Measurements from ENCODE around the gene POU2F2. TPM values are rescaled to one million over a fixed set of nuclear protein-coding genes. Genes with fewer than 3 reads are reported as not detected.
A peak's percentile ranks its signal among the peaks of the same experiment; 100 is the strongest.

Gene POU2F2
- total RNA-seq, 2 experiments from 2014 or later: 55.6 to 57.3 TPM

- POLR2A ChIA-PET: no interaction called here
- CTCF ChIA-PET: no interaction called here
- Mint-ChIP-seq H3K4me3 (no peak overlapping the region), H3K36me3 (peaks cover 22% of the 10 kb centered on the region), H3K4me1 (ENCODE audit: low read depth) (peaks cover 13% of the 10 kb centered on the region), H3K9me3 (no peaks in the 10 kb centered on the region), H3K27ac (no peak overlapping the region), H3K27me3 (no peaks in the 10 kb centered on the region)
- DNase-seq: no peak
- intact Hi-C loops (cut with micrococcal nuclease): no loop called here
Measured at GRCh38 chr19:42083537-42083936, 48.7 kb downstream of the POU2F2 start.

GRCh38 chr19:42081584-42082203 is 50.6 kb downstream of the POU2F2 start:
- CTCF ChIA-PET: interaction anchor here (0.7 to 1.1 kb wide), 2 partner anchors 20 to 53 kb away, joined by 3 read pairs; no protein-coding TSS in a partner anchor
- Mint-ChIP-seq H3K36me3 (peaks cover 22% of the 10 kb centered on the region), H3K4me1 (ENCODE audit: low read depth) (peaks cover 29% of the 10 kb centered on the region), H3K9me3 (no peaks in the 10 kb centered on the region), H3K4me3 (no peak overlapping the region), H3K27ac (peak overlapping the region; percentile 35), H3K27me3 (no peaks in the 10 kb centered on the region)
- intact Hi-C loops (cut with micrococcal nuclease): no loop called here
- DNase-seq: peak; percentile 32
- POLR2A ChIA-PET: no interaction called here

GRCh38 chr19:42080764-42081375 is 51.4 kb downstream of the POU2F2 start:
- DNase-seq: no peak
- intact Hi-C loops (cut with micrococcal nuclease): no loop called here
- H3K4me3 Mint-ChIP-seq: no peak overlapping the region
- no peaks in the 10 kb centered on the region for H3K9me3 Mint-ChIP-seq
- no peaks in the 10 kb centered on the region for H3K27me3 Mint-ChIP-seq
- no peak overlapping the region for H3K27ac Mint-ChIP-seq
- ChIA-PET CTCF (interaction anchor here (0.7 to 1.1 kb wide), 2 partner anchors 21 to 52 kb away, joined by 3 read pairs; no protein-coding TSS in a partner anchor), POLR2A (no interaction called here)
- H3K36me3 Mint-ChIP-seq: peaks cover 23% of the 10 kb centered on the region
- H3K4me1 Mint-ChIP-seq (ENCODE audit: low read depth): peaks cover 33% of the 10 kb centered on the region

- Mint-ChIP-seq H3K9me3 (no peaks in the 10 kb centered on the region), H3K36me3 (peaks cover 28% of the 10 kb centered on the region), H3K27ac (no peak overlapping the region), H3K4me3 (no peak overlapping the region), H3K4me1 (ENCODE audit: low read depth) (peaks cover 36% of the 10 kb centered on the region), H3K27me3 (no peaks in the 10 kb centered on the region)
- intact Hi-C loops (cut with micrococcal nuclease): loop anchor here (5.0 kb wide), 1 partner anchor 718 kb away; the partner anchor contains the start of gene B9D2
- ChIA-PET CTCF (no interaction called here), POLR2A (no interaction called here)
- DNase-seq: no peak
Measured at GRCh38 chr19:42079886-42080763, 52.1 kb downstream of the POU2F2 start.

- CTCF ChIA-PET: interaction anchor here (0.9 kb wide), 1 partner anchor 44 kb away, joined by 3 read pairs; no protein-coding TSS in a partner anchor
- Mint-ChIP-seq H3K4me3 (no peak overlapping the region), H3K36me3 (peaks cover 28% of the 10 kb centered on the region), H3K4me1 (ENCODE audit: low read depth) (peaks cover 40% of the 10 kb centered on the region), H3K9me3 (no peaks in the 10 kb centered on the region), H3K27me3 (no peaks in the 10 kb centered on the region), H3K27ac (no peak overlapping the region)
- no peak for DNase-seq
- intact Hi-C loops (cut with micrococcal nuclease): loop anchor here (5.0 kb wide), 1 partner anchor 717 kb away; the partner anchor contains the start of gene B9D2
- POLR2A ChIA-PET: no interaction called here
Measured at GRCh38 chr19:42079276-42079669, 53.0 kb downstream of the POU2F2 start.

- POLR2A ChIA-PET: no interaction called here
- H3K9me3 Mint-ChIP-seq: no peaks in the 10 kb centered on the region
- intact Hi-C loops (cut with micrococcal nuclease): loop anchor here (5.0 kb wide), 1 partner anchor 716 kb away; the partner anchor contains the start of gene B9D2
- no peak overlapping the region for H3K4me3 Mint-ChIP-seq
- peak overlapping the region; percentile 24 for H3K27ac Mint-ChIP-seq
- no peak for DNase-seq
- peaks cover 28% of the 10 kb centered on the region for H3K36me3 Mint-ChIP-seq
- H3K4me1 Mint-ChIP-seq (ENCODE audit: low read depth): peaks cover 40% of the 10 kb centered on the region
- H3K27me3 Mint-ChIP-seq: no peaks in the 10 kb centered on the region
- CTCF ChIA-PET: interaction anchor here (0.9 kb wide), 1 partner anchor 44 kb away, joined by 3 read pairs; no protein-coding TSS in a partner anchor
Measured at GRCh38 chr19:42078538-42079275, 53.5 kb downstream of the POU2F2 start.

GRCh38 chr19:42078058-42078457 is 54.2 kb downstream of the POU2F2 start:
- Mint-ChIP-seq H3K36me3 (peaks cover 28% of the 10 kb centered on the region), H3K4me3 (peak overlapping the region; percentile 86), H3K27me3 (no peaks in the 10 kb centered on the region), H3K27ac (peak overlapping the region; percentile 85), H3K9me3 (no peaks in the 10 kb centered on the region), H3K4me1 (ENCODE audit: low read depth) (peaks cover 40% of the 10 kb centered on the region)
- CTCF ChIA-PET: interaction anchor here (0.9 kb wide), 1 partner anchor 43 kb away, joined by 3 read pairs; no protein-coding TSS in a partner anchor
- POLR2A ChIA-PET: no interaction called here
- DNase-seq: no peak
- intact Hi-C loops (cut with micrococcal nuclease): loop anchor here (5.0 kb wide), 1 partner anchor 716 kb away; the partner anchor contains the start of gene B9D2

GRCh38 chr19:42076380-42076944 is 55.8 kb downstream of the POU2F2 start:
- peaks cover 23% of the 10 kb centered on the region for H3K36me3 Mint-ChIP-seq
- H3K4me1 Mint-ChIP-seq (ENCODE audit: low read depth): peaks cover 35% of the 10 kb centered on the region
- H3K27ac Mint-ChIP-seq: peak overlapping the region; percentile 85
- peak; percentile 57 for DNase-seq
- POLR2A ChIA-PET: interaction anchor here (0.6 to 1.3 kb wide), 4 partner anchors 21 to 202 kb away, joined by 3 to 4 read pairs (median 4); no protein-coding TSS in a partner anchor
- intact Hi-C loops (cut with micrococcal nuclease): loop anchor here (1.0 to 5.0 kb wide), 4 partner anchors 46 to 714 kb away; partner anchors contain the start of genes B9D2 and POU2F2
- CTCF ChIA-PET: interaction anchor here (0.6 to 1.1 kb wide), 7 partner anchors 15 to 145 kb away, joined by 3 to 4 read pairs (median 3); partner anchors contain the start of gene POU2F2
- no peaks in the 10 kb centered on the region for H3K9me3 Mint-ChIP-seq
- H3K27me3 Mint-ChIP-seq: no peaks in the 10 kb centered on the region
- peak overlapping the region; percentile 86 for H3K4me3 Mint-ChIP-seq

GRCh38 chr19:42075616-42076379 is 56.4 kb downstream of the POU2F2 start, which contains the start of gene ZNF574:
TSS of gene ZNF574 (plus strand) at chr19:42076166. CDS start at chr19:42078607, 2,441 bp downstream.
- H3K27me3 Mint-ChIP-seq: no peaks in the 10 kb centered on the region
- H3K27ac Mint-ChIP-seq: peak within 1 kb of the TSS; percentile 99
- POLR2A ChIA-PET: interaction anchor here (1.1 to 1.3 kb wide), 2 partner anchors 82 to 100 kb away, joined by 4 read pairs; no protein-coding TSS in a partner anchor
- CTCF ChIA-PET: interaction anchor here (0.6 to 1.1 kb wide), 6 partner anchors 16 to 146 kb away, joined by 3 to 4 read pairs (median 3); partner anchors contain the start of gene POU2F2
- peak; percentile 99 for DNase-seq
- intact Hi-C loops (cut with micrococcal nuclease): loop anchor here (1.0 to 5.0 kb wide), 5 partner anchors 47 to 713 kb away; partner anchors contain the start of genes B9D2, MEGF8 and POU2F2
- peak within 1 kb of the TSS; percentile 99 for H3K4me3 Mint-ChIP-seq
- peaks cover 20% of the 10 kb centered on the region for H3K36me3 Mint-ChIP-seq
- no peaks in the 10 kb centered on the region for H3K9me3 Mint-ChIP-seq
- H3K4me1 Mint-ChIP-seq (ENCODE audit: low read depth): peaks cover 35% of the 10 kb centered on the region

GRCh38 chr19:42075364-42075615 is 57.0 kb downstream of the POU2F2 start:
- POLR2A ChIA-PET: no interaction called here
- H3K9me3 Mint-ChIP-seq: no peaks in the 10 kb centered on the region
- no peaks in the 10 kb centered on the region for H3K27me3 Mint-ChIP-seq
- CTCF ChIA-PET: no interaction called here
- H3K4me1 Mint-ChIP-seq (ENCODE audit: low read depth): peaks cover 35% of the 10 kb centered on the region
- peak overlapping the region; percentile 99 for H3K4me3 Mint-ChIP-seq
- H3K27ac Mint-ChIP-seq: peak overlapping the region; percentile 99
- peaks cover 18% of the 10 kb centered on the region for H3K36me3 Mint-ChIP-seq
- no peak for DNase-seq
- intact Hi-C loops (cut with micrococcal nuclease): loop anchor here (1.0 to 5.0 kb wide), 2 partner anchors 250 to 713 kb away; partner anchors contain the start of genes B9D2 and MEGF8

All from activated CD4-positive, alpha-beta memory T cell treated with anti-CD3 and anti-CD28 coated beads for 36 hours (primary cell).